ENCODE results near the gene SLC2A4. TPM values are rescaled to one million over a fixed set of nuclear protein-coding genes. Genes with fewer than 3 reads are reported as not detected.
"Not testable (repeated sequence)": the region's sequence is repeated elsewhere in the genome, so short reads cannot be mapped to it uniquely, and the experiment has no call there.

The SLC2A4 gene
- total and polyA plus RNA-seq, 9 donors: 0.83 to 9.8 (median 3.4) TPM

DNA sequence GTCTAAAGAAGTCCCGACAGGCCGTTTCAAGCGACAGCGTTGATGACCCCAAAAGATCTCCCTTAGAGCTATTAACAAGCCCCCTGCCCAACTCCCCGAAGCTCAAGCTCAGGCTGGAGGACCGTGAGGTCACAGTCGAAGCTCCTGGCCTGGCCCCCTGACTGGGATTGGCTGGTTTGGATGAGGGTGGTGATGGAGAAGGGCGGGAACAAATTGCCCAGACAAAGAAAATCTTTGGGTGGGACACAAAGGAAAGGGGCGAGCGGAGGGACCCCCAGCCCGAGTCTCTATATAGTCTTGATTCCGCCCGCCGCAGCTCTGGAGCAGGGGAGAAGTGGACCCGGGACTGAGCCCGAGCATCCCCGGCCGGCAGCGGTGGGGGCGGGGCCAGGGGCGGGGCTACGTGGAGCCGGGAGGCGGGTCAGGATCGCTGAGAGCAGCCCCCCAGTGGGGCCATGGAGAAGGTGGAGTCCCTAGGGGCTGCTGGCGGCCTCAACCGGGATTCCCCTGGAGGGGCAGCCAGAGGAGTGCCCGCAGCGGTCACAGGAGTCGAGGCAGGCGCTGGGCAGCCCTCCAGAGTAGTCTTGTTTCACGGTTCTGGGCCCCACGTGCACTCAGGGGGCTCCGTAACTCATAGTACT, 48.6 kb downstream of the SLC2A4 start:
- Histone ChIP-seq H3K36me3 (no peaks in the 10 kb centered on the region), H3K27me3 (no peaks in the 10 kb centered on the region), H3K4me3 (peak overlapping the region; percentile 95), H3K4me1 (ENCODE audit: insufficient read depth) (peaks cover 5% of the 10 kb centered on the region), H3K27ac (peak overlapping the region; percentile 81 to 86), H3K9me3 (no peaks in the 10 kb centered on the region)
- WGBS, 3 donors: 1 to 2% (median 1%) methylated on average over 25 to 34 of the region's 34 CpGs
- peak; percentile 77 to 86 (median 81) for DNase-seq
- intact Hi-C loops (cut with DNase I): loop anchor here in 1 of 4 donors (2.0 kb wide), 1 partner anchor 19 kb away; no protein-coding TSS in a partner anchor
- TF ChIP-seq EP300 (IDR thresholded peaks at IDR 0.05) (no peak), POLR2A (IDR thresholded peaks at IDR 0.05) (no peak)
- TF ChIP-seq, protein P1, sequence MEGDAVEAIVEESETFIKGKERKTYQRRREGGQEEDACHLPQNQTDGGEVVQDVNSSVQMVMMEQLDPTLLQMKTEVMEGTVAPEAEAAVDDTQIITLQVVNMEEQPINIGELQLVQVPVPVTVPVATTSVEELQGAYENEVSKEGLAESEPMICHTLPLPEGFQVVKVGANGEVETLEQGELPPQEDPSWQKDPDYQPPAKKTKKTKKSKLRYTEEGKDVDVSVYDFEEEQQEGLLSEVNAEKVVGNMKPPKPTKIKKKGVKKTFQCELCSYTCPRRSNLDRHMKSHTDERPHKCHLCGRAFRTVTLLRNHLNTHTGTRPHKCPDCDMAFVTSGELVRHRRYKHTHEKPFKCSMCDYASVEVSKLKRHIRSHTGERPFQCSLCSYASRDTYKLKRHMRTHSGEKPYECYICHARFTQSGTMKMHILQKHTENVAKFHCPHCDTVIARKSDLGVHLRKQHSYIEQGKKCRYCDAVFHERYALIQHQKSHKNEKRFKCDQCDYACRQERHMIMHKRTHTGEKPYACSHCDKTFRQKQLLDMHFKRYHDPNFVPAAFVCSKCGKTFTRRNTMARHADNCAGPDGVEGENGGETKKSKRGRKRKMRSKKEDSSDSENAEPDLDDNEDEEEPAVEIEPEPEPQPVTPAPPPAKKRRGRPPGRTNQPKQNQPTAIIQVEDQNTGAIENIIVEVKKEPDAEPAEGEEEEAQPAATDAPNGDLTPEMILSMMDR (IDR thresholded peaks at IDR 0.05): no peak

GRCh38 chr17:7330638-7331015, 49.1 kb downstream of the SLC2A4 start:
- Histone ChIP-seq H3K4me1 (ENCODE audit: insufficient read depth) (peaks cover 5% of the 10 kb centered on the region), H3K27me3 (no peaks in the 10 kb centered on the region), H3K36me3 (no peaks in the 10 kb centered on the region), H3K27ac (peak overlapping the region; percentile 81 to 86), H3K9me3 (no peaks in the 10 kb centered on the region), H3K4me3 (peak overlapping the region; percentile 95)
- DNase-seq: peak in 1 of 5 donors; percentile 40
- intact Hi-C loops (cut with DNase I): loop anchor here in 1 of 4 donors (2.0 kb wide), 1 partner anchor 18 kb away; no protein-coding TSS in a partner anchor
- WGBS, 3 donors: 49 to 57% (median 53%) methylated on average over 9 to 13 of the region's 13 CpGs
- TF ChIP-seq EP300 (IDR thresholded peaks at IDR 0.05): no peak
- TF ChIP-seq, protein P1 (IDR thresholded peaks at IDR 0.05): no peak

- H3K36me3 ChIP-seq: no peaks in the 10 kb centered on the region
- 40 to 55% (median 45%) methylated on average over 7 of the region's 7 CpGs for WGBS, 3 donors
- H3K27me3 ChIP-seq: no peaks in the 10 kb centered on the region
- intact Hi-C loops (cut with DNase I): no loop called here
- TF ChIP-seq, protein P1 (IDR thresholded peaks at IDR 0.05): no peak
- TF ChIP-seq POLR2A (IDR thresholded peaks at IDR 0.05) (no peak), EP300 (IDR thresholded peaks at IDR 0.05) (no peak)
- no peak overlapping the region for H3K4me3 ChIP-seq
- no peak overlapping the region for H3K27ac ChIP-seq
- no peak for DNase-seq
- H3K9me3 ChIP-seq: no peaks in the 10 kb centered on the region
- peaks cover 5% of the 10 kb centered on the region for H3K4me1 ChIP-seq (ENCODE audit: insufficient read depth)
Observed at GRCh38 chr17:7332111-7332510, 50.6 kb downstream of the SLC2A4 start.

GRCh38 chr17:7332600-7333069, 51.1 kb downstream of the SLC2A4 start:
- DNase-seq; H3K4me1 ChIP-seq (ENCODE audit: insufficient read depth); H3K36me3 ChIP-seq; H3K27me3 ChIP-seq; H3K4me3 ChIP-seq; H3K27ac ChIP-seq; H3K9me3 ChIP-seq; intact Hi-C loops (cut with DNase I): not testable (repeated sequence)
- WGBS, 3 donors: 17 to 20% (median 18%) methylated on average over 14 of the region's 14 CpGs

DNA sequence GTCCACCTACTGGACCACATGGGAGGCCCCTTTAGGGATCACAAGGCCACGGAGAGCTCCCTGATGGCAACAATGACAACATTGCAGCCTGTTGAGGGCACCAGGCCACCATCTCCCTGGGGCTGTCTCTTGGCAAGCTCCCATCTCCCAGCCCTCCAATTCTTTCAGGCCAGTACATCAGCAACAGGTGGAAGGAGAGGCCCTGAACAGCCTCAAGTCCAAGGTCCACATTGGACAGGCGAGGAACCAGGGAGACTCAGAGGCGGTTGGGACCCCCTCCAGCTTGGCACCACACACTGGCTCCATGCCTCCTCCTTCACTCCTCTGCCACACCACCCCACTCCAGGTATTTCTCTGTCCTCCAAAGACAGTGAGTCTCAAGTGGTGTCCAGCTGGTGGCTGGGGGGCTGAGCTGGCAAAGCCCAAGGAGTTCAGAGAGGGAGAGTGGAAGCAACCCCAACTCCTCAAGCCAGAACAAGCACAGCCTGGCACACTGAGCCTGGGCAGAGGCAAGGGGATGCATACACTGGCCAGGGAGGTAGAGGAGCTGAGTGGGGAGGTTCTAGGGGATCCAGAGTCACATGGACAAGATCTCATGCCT, 53.5 kb downstream of the SLC2A4 start:
- intact Hi-C loops (cut with DNase I): no loop called here
- Histone ChIP-seq H3K36me3 (no peaks in the 10 kb centered on the region), H3K9me3 (no peaks in the 10 kb centered on the region), H3K27ac (no peak overlapping the region), H3K4me3 (no peak overlapping the region), H3K4me1 (ENCODE audit: insufficient read depth) (peaks cover 4% of the 10 kb centered on the region), H3K27me3 (no peaks in the 10 kb centered on the region)
- TF ChIP-seq POLR2A (IDR thresholded peaks at IDR 0.05) (no peak), EP300 (IDR thresholded peaks at IDR 0.05) (no peak)
- TF ChIP-seq, protein P1 (IDR thresholded peaks at IDR 0.05): no peak
- no peak for DNase-seq
- 79 to 92% (median 87%) methylated on average over 3 of the region's 3 CpGs for WGBS, 3 donors

- H3K27me3 ChIP-seq, H3K9me3 ChIP-seq: not testable (repeated sequence)
Observed at GRCh38 chr17:7335765-7336164, 54.2 kb downstream of the SLC2A4 start.

More at GRCh38 chr17:7335765-7336164, 54.2 kb downstream of the SLC2A4 start:
- WGBS, 3 donors: 76 to 81% (median 77%) methylated on average over 13 of the region's 13 CpGs
- H3K4me3 ChIP-seq; DNase-seq; H3K27ac ChIP-seq; H3K4me1 ChIP-seq (ENCODE audit: insufficient read depth); intact Hi-C loops (cut with DNase I); H3K36me3 ChIP-seq: not testable (repeated sequence)
